Peyer's patch (tissue), 4 donors: ENCODE results near the gene NXNL1.

ENCODE experiments used
- POLR2A ChIP-seq, 2 donors: fragments of 450-650 bp; IDR thresholded peaks; one replicate each; pipeline ENCODE4 v1.5.1; 2017; ENCODE audit warnings: antibody characterized with exemption in 2 of 2, mild to moderate bottlenecking in 2 of 2, moderate library complexity in 2 of 2
- TF ChIP-seq, protein P1 (sequence below), 6 experiments: fragments of 450-650 bp in 4 of 6; fragments of 200-600 bp in 2 of 6; sonication (generic) in 1 of 6; IDR thresholded peaks; one replicate each; pipeline ENCODE4 v1.5.1; 2017 to 2019; ENCODE audit warnings: antibody characterized with exemption in 6 of 6, mild to moderate bottlenecking in 3 of 6, moderate library complexity in 1 of 6

DNA sequence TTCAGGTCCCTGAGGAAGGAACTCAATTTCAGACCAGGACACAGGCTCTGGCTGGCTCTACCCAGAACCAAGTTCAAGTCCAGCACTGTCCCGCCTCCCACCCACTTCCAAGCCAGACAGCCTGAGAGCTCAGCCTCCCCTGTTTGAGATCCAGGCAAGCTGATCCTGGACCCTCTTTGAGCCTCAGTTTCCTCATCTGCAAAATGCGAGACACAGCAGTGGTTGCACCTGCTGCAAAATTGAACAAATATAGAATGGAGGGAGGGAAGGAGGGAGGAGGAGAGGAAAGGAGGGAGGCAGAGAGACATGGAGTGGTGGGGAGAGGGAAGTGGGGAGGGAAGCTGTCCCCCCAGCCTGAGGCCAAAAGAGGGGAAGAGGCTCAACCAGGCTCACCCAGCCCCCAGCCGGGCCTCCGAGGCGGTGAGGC lies 13.0 kb downstream of the NXNL1 start:
- TF ChIP-seq POLR2A (IDR thresholded peaks at IDR 0.05), result no peak
- TF ChIP-seq, protein P1, sequence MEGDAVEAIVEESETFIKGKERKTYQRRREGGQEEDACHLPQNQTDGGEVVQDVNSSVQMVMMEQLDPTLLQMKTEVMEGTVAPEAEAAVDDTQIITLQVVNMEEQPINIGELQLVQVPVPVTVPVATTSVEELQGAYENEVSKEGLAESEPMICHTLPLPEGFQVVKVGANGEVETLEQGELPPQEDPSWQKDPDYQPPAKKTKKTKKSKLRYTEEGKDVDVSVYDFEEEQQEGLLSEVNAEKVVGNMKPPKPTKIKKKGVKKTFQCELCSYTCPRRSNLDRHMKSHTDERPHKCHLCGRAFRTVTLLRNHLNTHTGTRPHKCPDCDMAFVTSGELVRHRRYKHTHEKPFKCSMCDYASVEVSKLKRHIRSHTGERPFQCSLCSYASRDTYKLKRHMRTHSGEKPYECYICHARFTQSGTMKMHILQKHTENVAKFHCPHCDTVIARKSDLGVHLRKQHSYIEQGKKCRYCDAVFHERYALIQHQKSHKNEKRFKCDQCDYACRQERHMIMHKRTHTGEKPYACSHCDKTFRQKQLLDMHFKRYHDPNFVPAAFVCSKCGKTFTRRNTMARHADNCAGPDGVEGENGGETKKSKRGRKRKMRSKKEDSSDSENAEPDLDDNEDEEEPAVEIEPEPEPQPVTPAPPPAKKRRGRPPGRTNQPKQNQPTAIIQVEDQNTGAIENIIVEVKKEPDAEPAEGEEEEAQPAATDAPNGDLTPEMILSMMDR (IDR thresholded peaks at IDR 0.05), result no peak
